HG03342 (cell line): ENCODE measurements around the gene TIMP1.

Source experiments
- ATAC-seq: cut with Tn5 transposase; IDR thresholded peaks from one replicate; pipeline ENCODE4 v1.9.1; 2021; ENCODE audit warnings: mild to moderate bottlenecking, moderate library complexity; ENCODE audit not compliant: unreplicated experiment

TIMP1 gene

GRCh38 chrX:47573341-47574075, 8.7 kb upstream of the TIMP1 start:
- ATAC-seq = no peak

GRCh38 chrX:47574076-47574546, 8.1 kb upstream of the TIMP1 start:
- ATAC-seq = no peak

DNA sequence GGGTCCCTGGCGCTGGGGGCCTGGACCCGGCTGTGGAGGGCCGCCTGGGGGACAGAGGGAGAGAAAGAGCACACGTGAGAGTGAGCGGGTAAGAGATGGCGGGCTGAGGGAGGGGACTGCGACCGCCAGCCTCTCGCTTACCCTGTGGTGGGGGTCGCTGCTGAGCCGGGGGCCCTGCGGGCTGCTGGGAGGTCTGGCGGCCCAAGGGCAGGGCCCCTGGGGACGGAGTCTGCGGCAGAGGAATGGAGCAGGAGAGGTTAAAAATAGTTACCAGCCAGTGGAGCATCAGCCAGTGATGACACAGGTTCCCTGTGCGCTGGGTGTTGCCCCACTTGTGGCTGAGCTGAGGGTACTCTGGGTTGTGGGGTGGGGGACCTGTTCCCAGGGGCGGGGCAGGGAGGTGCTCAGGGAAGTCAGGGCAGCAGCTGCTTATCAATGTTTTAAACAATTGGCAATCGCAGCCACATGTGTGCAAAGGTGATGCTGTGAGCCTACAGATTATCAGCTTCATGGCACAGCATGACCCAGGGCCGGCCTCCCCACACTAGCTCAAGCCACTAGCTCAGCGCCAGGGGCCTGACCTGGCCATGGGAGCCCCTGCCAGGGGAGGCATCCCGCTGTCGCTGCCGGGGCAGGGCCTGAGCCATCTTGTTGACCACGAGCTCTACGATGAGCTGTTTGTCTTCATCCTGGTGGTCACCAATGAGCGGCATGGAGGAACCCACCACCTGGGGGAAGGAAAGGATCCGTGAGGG, 7.5 kb upstream of the TIMP1 start:
- no peak for ATAC-seq

GRCh38 chrX:47576021-47576898, 6.0 kb upstream of the TIMP1 start:
- no peak for ATAC-seq

- ATAC-seq = no peak
These were observed 4.8 kb upstream of the TIMP1 start for GRCh38 chrX:47577424-47577823.

- no peak for ATAC-seq
These were observed 4.3 kb upstream of the TIMP1 start for GRCh38 chrX:47577901-47578300.

GRCh38 chrX:47578692-47579091, 3.5 kb upstream of the TIMP1 start:
- no peak for ATAC-seq

DNA sequence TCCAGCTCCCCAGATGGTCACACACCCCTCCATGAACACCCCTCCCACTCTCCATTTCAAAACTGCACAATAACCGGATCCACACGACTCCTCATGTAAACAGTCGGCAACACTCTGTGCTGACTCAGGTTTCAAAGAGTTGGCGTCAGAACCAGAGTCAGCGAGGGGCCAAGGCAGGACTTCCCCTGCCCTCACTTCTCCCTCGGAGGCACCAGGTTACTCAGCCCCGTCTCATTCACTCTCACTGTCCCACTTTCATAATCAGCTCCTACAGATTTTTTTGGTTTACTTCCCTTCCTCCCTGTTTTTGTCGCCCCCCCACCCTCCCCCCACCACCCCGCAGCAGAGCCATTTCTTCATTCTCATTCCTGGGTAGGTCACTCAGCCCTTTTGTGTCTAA, 2.7 kb upstream of the TIMP1 start:
- ATAC-seq = no peak

- no peak for ATAC-seq
These were observed 1.1 kb downstream of the TIMP1 start for GRCh38 chrX:47583240-47583861.

GRCh38 chrX:47584714-47585113, 2.5 kb downstream of the TIMP1 start:
- no peak for ATAC-seq

- no peak for ATAC-seq
These were observed 3.0 kb downstream of the TIMP1 start for GRCh38 chrX:47585273-47585672.

DNA sequence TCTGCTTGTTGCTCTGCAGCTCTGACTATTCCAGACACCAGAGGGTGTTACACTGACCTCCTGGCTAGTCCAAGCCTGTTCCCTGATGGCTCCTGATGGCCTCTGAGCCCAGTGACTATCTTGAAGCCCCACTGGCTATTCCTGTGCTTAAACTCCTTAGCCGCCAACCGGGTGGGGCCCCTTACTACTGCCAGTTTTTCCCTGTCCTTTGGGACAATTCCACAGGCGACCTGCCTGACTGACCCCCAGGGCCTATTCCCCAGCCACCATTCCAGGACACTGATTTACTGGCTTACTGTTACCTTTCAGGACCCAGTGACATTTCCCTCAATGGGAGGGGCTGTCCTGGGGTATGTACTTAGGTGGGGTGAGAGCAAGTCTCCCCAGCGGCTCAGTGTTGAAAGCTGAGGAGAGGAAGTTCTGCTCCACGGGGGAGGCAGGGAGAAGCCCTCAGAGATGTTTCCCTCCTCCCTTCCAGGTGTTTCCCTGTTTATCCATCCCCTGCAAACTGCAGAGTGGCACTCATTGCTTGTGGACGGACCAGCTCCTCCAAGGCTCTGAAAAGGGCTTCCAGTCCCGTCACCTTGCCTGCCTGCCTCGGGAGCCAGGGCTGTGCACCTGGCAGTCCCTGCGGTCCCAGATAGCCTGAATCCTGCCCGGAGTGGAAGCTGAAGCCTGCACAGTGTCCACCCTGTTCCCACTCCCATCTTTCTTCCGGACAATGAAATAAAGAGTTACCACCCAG, 4.0 kb downstream of the TIMP1 start:
- ATAC-seq = no peak

GRCh38 chrX:47587091-47587891, 5.1 kb downstream of the TIMP1 start:
- ATAC-seq = no peak

DNA sequence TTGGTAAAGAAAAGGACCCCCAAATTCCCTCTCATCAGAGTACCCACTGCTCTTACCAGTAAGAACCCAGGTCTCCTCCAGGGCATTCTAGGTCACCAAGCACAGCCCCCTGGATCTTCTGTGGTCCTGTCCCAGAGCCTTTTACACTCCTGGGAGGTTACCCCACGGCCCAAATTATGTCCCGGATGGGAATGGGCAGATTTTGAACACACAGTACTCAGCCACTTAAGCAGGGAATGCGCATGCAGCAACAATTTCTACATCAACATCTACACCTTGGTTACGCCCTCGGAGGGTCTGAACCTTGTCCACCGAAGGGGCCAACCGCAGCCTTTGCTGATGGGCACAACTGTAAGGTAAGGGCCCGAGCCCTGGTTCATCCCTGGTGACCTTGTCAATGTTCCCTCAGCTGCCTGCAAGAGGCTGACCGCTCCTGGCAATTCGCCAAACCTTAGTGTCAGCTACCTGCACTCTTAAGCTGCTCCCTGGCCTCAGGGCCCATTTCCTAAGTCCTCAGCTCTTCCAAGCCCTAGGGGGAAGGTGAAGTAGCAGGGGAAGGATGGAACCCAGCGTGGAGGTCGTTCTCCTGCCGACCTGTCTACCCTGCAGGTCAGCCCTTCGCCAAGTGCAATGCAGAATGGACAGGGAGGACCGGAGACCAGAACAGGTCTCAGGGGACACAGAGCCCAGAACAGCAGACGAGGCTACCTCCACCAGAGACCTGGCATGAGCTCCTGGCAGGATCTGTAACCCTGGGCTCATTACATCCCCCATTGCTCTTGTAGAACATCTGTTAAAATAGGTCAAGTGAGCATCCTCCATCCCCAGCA, 5.9 kb downstream of the TIMP1 start:
- ATAC-seq = no peak

DNA sequence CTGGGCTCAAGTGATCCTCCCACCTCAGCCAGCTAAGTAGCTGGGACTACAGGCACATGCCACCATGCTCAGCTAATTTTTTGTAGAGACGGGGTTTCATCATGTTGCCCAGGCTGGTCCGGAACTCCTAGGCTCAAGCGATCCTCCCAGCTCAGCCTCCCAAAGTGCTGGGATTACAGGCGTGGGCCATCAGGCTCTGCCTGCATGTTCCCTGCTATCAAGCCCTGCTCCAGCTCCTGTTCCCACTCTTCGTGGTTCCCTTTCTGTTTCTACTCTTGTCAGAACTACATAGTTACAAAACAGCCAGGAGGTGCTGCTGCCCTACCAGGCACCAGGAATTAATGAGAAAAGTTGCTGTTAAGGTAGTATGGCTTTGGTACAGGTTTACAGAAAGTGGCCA, 8.7 kb downstream of the TIMP1 start:
- no peak for ATAC-seq

DNA sequence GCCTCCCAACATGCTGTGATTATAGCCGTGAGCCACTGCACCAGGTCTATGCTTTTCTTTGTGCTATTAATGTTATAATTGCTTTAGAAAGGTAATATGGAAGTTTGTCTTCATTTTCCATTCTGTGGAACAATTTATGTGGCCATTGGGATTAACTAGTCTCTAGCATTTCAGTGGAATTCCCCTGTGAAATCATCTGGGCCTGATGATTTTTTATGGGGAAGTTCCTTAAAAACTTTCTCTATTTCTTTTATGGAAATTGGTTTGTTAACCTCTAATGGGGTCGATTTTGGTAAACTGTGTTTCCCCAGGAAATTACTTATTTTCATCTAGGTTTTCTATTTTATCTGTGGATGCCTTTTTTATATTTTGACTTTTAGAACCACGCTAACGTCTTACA, 11.3 kb downstream of the TIMP1 start:
- no peak for ATAC-seq

DNA sequence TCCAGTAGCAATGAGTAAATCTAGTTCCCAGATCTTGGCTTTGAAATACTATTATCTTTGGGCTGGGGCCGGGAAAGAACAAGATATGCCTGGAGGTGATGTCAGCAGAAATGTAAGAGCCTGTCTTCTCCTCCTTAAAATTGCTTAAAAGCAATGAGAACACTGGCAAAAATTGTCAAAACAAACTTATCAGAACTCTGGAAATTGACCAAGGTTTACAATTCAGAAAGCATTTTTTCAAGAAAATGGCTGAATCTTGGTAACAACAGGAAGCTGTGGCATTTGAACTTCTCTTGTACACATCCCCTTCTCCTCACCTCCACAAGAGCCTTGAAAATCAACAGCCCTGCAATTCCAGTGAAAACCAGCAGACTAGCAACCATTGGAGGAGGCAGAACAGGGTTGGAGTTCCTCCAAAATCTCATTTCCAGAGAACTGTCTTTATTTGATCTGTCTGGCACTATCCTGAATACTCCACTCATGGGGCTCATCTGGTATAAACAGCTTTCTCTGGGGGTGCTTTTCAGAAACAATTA, 13.5 kb downstream of the TIMP1 start:
- no peak for ATAC-seq

- no peak for ATAC-seq
These were observed 14.0 kb downstream of the TIMP1 start for GRCh38 chrX:47596256-47596655.
